ENCODE data around the gene PLEKHA7.

- TF ChIP-seq, protein P1, sequence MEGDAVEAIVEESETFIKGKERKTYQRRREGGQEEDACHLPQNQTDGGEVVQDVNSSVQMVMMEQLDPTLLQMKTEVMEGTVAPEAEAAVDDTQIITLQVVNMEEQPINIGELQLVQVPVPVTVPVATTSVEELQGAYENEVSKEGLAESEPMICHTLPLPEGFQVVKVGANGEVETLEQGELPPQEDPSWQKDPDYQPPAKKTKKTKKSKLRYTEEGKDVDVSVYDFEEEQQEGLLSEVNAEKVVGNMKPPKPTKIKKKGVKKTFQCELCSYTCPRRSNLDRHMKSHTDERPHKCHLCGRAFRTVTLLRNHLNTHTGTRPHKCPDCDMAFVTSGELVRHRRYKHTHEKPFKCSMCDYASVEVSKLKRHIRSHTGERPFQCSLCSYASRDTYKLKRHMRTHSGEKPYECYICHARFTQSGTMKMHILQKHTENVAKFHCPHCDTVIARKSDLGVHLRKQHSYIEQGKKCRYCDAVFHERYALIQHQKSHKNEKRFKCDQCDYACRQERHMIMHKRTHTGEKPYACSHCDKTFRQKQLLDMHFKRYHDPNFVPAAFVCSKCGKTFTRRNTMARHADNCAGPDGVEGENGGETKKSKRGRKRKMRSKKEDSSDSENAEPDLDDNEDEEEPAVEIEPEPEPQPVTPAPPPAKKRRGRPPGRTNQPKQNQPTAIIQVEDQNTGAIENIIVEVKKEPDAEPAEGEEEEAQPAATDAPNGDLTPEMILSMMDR (conservative IDR thresholded peaks at IDR 0.05; ENCODE audit: low read length) = no peak
- TF ChIP-seq EZH2phosphoT487 (IDR thresholded peaks at IDR 0.05; ENCODE audit: borderline replicate concordance, low read depth, low read length) = no peak
Measured at GRCh38 chr11:16831316-16832192, 182.7 kb downstream of the PLEKHA7 start.
